Gastrocnemius medialis (tissue), 4 donors: ENCODE measurements around the gene DMRTB1. TPM values are rescaled to one million over a fixed set of nuclear protein-coding genes. Genes with fewer than 3 reads are reported as not detected.

Experiments used
- ATAC-seq, 2 donors: fragments of 150-250 bp; one replicate each; pipeline ENCODE4 v1.9.1; 2016
- DNase-seq, 2 donors: peaks; one replicate each; pipeline ENCODE4 v3.0.0-alpha.2; 2019
- H3K27ac ChIP-seq, 4 donors: fragments of 200-600 bp; sonication (generic); 1 replicate in 1 of 4; 2 replicates in 3 of 4; pipeline ENCODE4 v1.5.1; 2016 to 2018; ENCODE audit warnings: mild to moderate bottlenecking in 2 of 4, moderate library complexity in 1 of 4
- H3K27me3 ChIP-seq, 3 donors: fragments of 200-600 bp; sonication (generic) in 2 of 3; 1 replicate in 1 of 3; 2 replicates in 2 of 3; pipeline versions ENCODE4 v1.5.1 to v1.6.0; 2016 to 2019; ENCODE audit warnings: mild to moderate bottlenecking in 1 of 3, moderate library complexity in 1 of 3
- H3K36me3 ChIP-seq, 2 donors: fragments of 200-600 bp; sonication (generic) in 1 of 2; one replicate each; pipeline ENCODE4 v1.5.1; 2017 to 2018
- H3K4me1 ChIP-seq, 2 donors: fragments of 200-600 bp; sonication (generic) in 1 of 2; one replicate each; pipeline ENCODE4 v1.5.1; 2016 to 2017; ENCODE audit warnings: mild to moderate bottlenecking in 2 of 2
- H3K4me3 ChIP-seq, 4 donors: fragments of 200-600 bp; sonication (generic) in 3 of 4; 1 replicate in 1 of 4; 2 replicates in 3 of 4; pipeline ENCODE4 v1.5.1; 2016 to 2019; ENCODE audit warnings: mild to moderate bottlenecking in 2 of 4
- H3K9me3 ChIP-seq, 3 donors: fragments of 200-600 bp; sonication (generic) in 2 of 3; 1 replicate in 1 of 3; 2 replicates in 2 of 3; pipeline ENCODE4 v1.5.1; 2016 to 2019
- CTCF ChIP-seq, 5 experiments: fragments of 450-650 bp in 3 of 5; fragments of 200-600 bp in 2 of 5; sonication (generic) in 2 of 5; IDR thresholded peaks in 4 of 5; conservative IDR thresholded peaks in 1 of 5; 1 replicate in 4 of 5; 2 replicates in 1 of 5; pipeline ENCODE4 v1.5.1; 2016 to 2019; ENCODE audit warnings: antibody characterized with exemption in 5 of 5, mild to moderate bottlenecking in 3 of 5, moderate library complexity in 3 of 5
- POLR2A ChIP-seq, 2 donors: fragments of 450-650 bp; IDR thresholded peaks; one replicate each; pipeline ENCODE4 v1.6.1; 2017; ENCODE audit warnings: antibody characterized with exemption in 2 of 2, mild to moderate bottlenecking in 2 of 2, moderate library complexity in 2 of 2
- in situ Hi-C, 4 donors: fragments of 200-750 bp; cut with MboI; loops; one replicate each; pipeline versions ENCODE4 v1.15.0 to v1.8.0; 2017; ENCODE audit warnings: low sequenced_read_pairs in 4 of 4
- intact Hi-C: fragments of 100-400 bp; cut with DNase I; formaldehyde crosslinking; loops from one replicate; pipeline ENCODE4 v1.15.1; 2023; ENCODE audit warnings: low total_unique reads
- total RNA-seq, 4 donors: library from RNA; depleted of rRNA; stranded (reverse); fragments of >200 nt; gene quantifications; one replicate each; pipeline versions ENCODE4 v1.1.0 to v1.2.3, GENCODE V29; 2016

Gene DMRTB1
- total RNA-seq, 4 donors from 2014 or later = not detected

DNA sequence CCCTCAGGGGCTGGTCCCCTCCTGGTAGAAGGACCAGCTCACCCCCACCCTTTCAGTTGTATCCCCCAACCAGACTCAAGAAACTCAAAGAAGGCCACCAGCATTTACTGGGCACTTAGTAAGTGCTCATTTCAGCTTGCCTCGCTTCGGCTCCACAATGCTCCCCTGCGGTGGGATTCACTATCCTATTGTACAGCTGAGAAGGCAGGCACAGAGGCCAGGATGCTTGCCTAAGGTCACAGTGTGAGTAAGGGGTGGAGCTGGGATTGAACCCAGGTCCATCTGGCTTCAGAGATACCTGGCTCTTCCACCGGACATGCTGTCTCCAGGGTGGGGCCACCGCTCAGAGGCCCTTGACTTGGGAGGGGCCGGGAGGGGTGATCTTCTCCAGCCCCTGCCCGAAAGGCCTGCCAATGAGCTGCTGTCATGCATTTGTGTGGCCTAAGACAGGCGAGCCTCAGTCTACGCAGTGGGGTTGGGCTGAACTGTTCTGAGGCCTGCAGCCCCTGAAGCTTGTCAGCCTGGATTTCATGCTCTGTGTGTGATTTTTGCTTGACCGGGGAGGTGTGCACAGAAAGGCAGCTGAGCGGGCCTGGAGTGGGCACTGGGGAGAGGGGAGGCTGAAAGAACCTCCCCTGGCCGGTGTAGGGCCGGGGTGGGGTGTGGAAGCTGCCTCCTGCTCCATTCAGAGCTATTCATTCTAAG is 48.1 kb downstream of the DMRTB1 start:
- H3K9me3 ChIP-seq = no peaks in the 10 kb centered on the region
- no peak overlapping the region for H3K4me3 ChIP-seq
- no peak overlapping the region for H3K27ac ChIP-seq
- no peaks in the 10 kb centered on the region for H3K4me1 ChIP-seq
- DNase-seq (no peak), ATAC-seq (no peak)
- in situ Hi-C loops = no loop called here
- no peaks in the 10 kb centered on the region for H3K27me3 ChIP-seq
- H3K36me3 ChIP-seq = no peaks in the 10 kb centered on the region
- intact Hi-C loops = no loop called here
- TF ChIP-seq CTCF (IDR thresholded peaks at IDR 0.05 in 4 of 5, conservative IDR thresholded peaks at IDR 0.05 in 1 of 5) = no peak
- no peak for TF ChIP-seq POLR2A (IDR thresholded peaks at IDR 0.05)

- no peaks in the 10 kb centered on the region for H3K9me3 ChIP-seq
- H3K4me3 ChIP-seq = no peak overlapping the region
- no peaks in the 10 kb centered on the region for H3K27me3 ChIP-seq
- H3K27ac ChIP-seq = no peak overlapping the region
- TF ChIP-seq POLR2A (IDR thresholded peaks at IDR 0.05) (no peak), CTCF (IDR thresholded peaks at IDR 0.05 in 4 of 5, conservative IDR thresholded peaks at IDR 0.05 in 1 of 5) (no peak)
- in situ Hi-C loops (no loop called here), intact Hi-C loops (no loop called here)
- no peaks in the 10 kb centered on the region for H3K36me3 ChIP-seq
- H3K4me1 ChIP-seq = no peaks in the 10 kb centered on the region
- ATAC-seq = no peak
- no peak for DNase-seq
These were observed 49.1 kb downstream of the DMRTB1 start for GRCh38 chr1:53508056-53508990.

GRCh38 chr1:53508991-53509666 is 49.9 kb downstream of the DMRTB1 start:
- in situ Hi-C loops (no loop called here), intact Hi-C loops (no loop called here)
- Histone ChIP-seq H3K36me3 (no peaks in the 10 kb centered on the region), H3K4me3 (no peak overlapping the region), H3K9me3 (no peaks in the 10 kb centered on the region), H3K27ac (no peak overlapping the region), H3K27me3 (no peaks in the 10 kb centered on the region), H3K4me1 (no peaks in the 10 kb centered on the region)
- ATAC-seq (no peak), DNase-seq (no peak)
- TF ChIP-seq CTCF (IDR thresholded peaks at IDR 0.05 in 4 of 5, conservative IDR thresholded peaks at IDR 0.05 in 1 of 5) = no peak
- TF ChIP-seq POLR2A (IDR thresholded peaks at IDR 0.05) = no peak

GRCh38 chr1:53509775-53510174 is 50.6 kb downstream of the DMRTB1 start:
- intact Hi-C loops (no loop called here), in situ Hi-C loops (no loop called here)
- Histone ChIP-seq H3K36me3 (no peaks in the 10 kb centered on the region), H3K4me1 (no peaks in the 10 kb centered on the region), H3K4me3 (no peak overlapping the region), H3K27ac (no peak overlapping the region), H3K9me3 (no peaks in the 10 kb centered on the region), H3K27me3 (no peaks in the 10 kb centered on the region)
- TF ChIP-seq CTCF (IDR thresholded peaks at IDR 0.05 in 4 of 5, conservative IDR thresholded peaks at IDR 0.05 in 1 of 5) (no peak), POLR2A (IDR thresholded peaks at IDR 0.05) (no peak)
- ATAC-seq (no peak), DNase-seq (no peak)
